Liver (tissue), 9 donors: ENCODE results near the gene RRP12. TPM values are rescaled to one million over a fixed set of nuclear protein-coding genes. Genes with fewer than 3 reads are reported as not detected.
"Not testable (repeated sequence)": the region's sequence is repeated elsewhere in the genome, so short reads cannot be mapped to it uniquely, and the experiment has no call there.

ENCODE experiments used
- DNase-seq: peaks from one replicate; pipeline ENCODE4 v3.0.0-alpha.2; 2017; ENCODE audit warnings: low spot score
- H3K27ac ChIP-seq, 2 donors: one replicate each; pipeline ENCODE4 v1.7.0; 2013; ENCODE audit warnings: inconsistent platforms in 2 of 2, low read length in 2 of 2, control low read depth in 1 of 2, low read depth in 1 of 2, mild to moderate bottlenecking in 1 of 2
- H3K27me3 ChIP-seq, 4 donors: one replicate each; pipeline versions ENCODE4 v1.6.1 to v1.7.0; 2013; ENCODE audit warnings: low read length in 3 of 4, inconsistent platforms in 1 of 4, mild to moderate bottlenecking in 1 of 4, moderate library complexity in 1 of 4; ENCODE audit not compliant: control insufficient read depth in 4 of 4, insufficient read depth in 4 of 4
- H3K36me3 ChIP-seq, 4 donors: one replicate each; pipeline versions ENCODE4 v1.6.1 to v1.7.0; 2013; ENCODE audit warnings: low read length in 3 of 4, mild to moderate bottlenecking in 3 of 4, low read depth in 1 of 4, moderate library complexity in 1 of 4; ENCODE audit not compliant: control insufficient read depth in 4 of 4, insufficient read depth in 3 of 4
- H3K4me1 ChIP-seq, 4 donors: one replicate each; pipeline versions ENCODE4 v1.6.1 to v1.7.0; 2013; ENCODE audit warnings: low read length in 3 of 4, mild to moderate bottlenecking in 3 of 4, moderate library complexity in 1 of 4; ENCODE audit not compliant: control insufficient read depth in 4 of 4, insufficient read depth in 4 of 4
- H3K4me3 ChIP-seq, 3 donors: one replicate each; pipeline versions ENCODE4 v1.6.1 to v1.7.0; 2013; ENCODE audit warnings: low read length in 3 of 3, control low read depth in 1 of 3, low read depth in 1 of 3, mild to moderate bottlenecking in 1 of 3
- H3K9ac ChIP-seq, 2 donors: one replicate each; pipeline ENCODE4 v1.7.0; 2013; ENCODE audit warnings: low read length in 2 of 2, mild to moderate bottlenecking in 2 of 2, moderate library complexity in 2 of 2, control low read depth in 1 of 2, low read depth in 1 of 2
- H3K9me3 ChIP-seq, 4 donors: one replicate each; pipeline versions ENCODE4 v1.6.1 to v1.7.0; 2013; ENCODE audit warnings: low read length in 3 of 4; ENCODE audit not compliant: control insufficient read depth in 4 of 4
- EGR1 ChIP-seq, 2 donors: IDR thresholded peaks; 2 replicates each; pipeline ENCODE4 v1.6.1; 2016 to 2018; ENCODE audit warnings: antibody characterized with exemption in 2 of 2, low read depth in 2 of 2
- FOXA1 ChIP-seq: IDR thresholded peaks from 2 replicates; pipeline ENCODE4 v1.6.1; 2016; ENCODE audit warnings: antibody characterized with exemption
- FOXA2 ChIP-seq: IDR thresholded peaks from 2 replicates; pipeline ENCODE4 v1.6.1; 2016; ENCODE audit warnings: antibody characterized with exemption
- GABPA ChIP-seq, 2 donors: IDR thresholded peaks in 1 of 2; conservative IDR thresholded peaks in 1 of 2; 2 replicates each; pipeline ENCODE4 v1.6.1; 2016; ENCODE audit warnings: antibody characterized with exemption in 2 of 2, mild to moderate bottlenecking in 1 of 2, moderate library complexity in 1 of 2
- HNF4A ChIP-seq, 2 donors: conservative IDR thresholded peaks; 2 replicates each; pipeline ENCODE4 v1.6.1; 2016; ENCODE audit warnings: antibody characterized with exemption in 2 of 2, mild to moderate bottlenecking in 2 of 2
- HNF4G ChIP-seq: IDR thresholded peaks from 2 replicates; pipeline ENCODE4 v1.6.1; 2016; ENCODE audit warnings: antibody characterized with exemption
- JUND ChIP-seq, 2 donors: IDR thresholded peaks; 2 replicates each; pipeline ENCODE4 v1.6.1; 2016; ENCODE audit warnings: antibody characterized with exemption in 2 of 2
- NR2F2 ChIP-seq: IDR thresholded peaks from 2 replicates; pipeline ENCODE4 v1.6.1; 2016; ENCODE audit warnings: antibody characterized with exemption
- RAD21 ChIP-seq, 2 donors: IDR thresholded peaks; 2 replicates each; pipeline ENCODE4 v1.6.1; 2016; ENCODE audit warnings: antibody characterized with exemption in 2 of 2, mild to moderate bottlenecking in 2 of 2
- RXRA ChIP-seq, 2 donors: IDR thresholded peaks; 2 replicates each; pipeline ENCODE4 v1.6.1; 2017 to 2018; ENCODE audit warnings: antibody characterized with exemption in 2 of 2, mild to moderate bottlenecking in 1 of 2
- TAF1 ChIP-seq: conservative IDR thresholded peaks from 2 replicates; pipeline ENCODE4 v1.6.1; 2016; ENCODE audit warnings: antibody characterized with exemption, mild to moderate bottlenecking
- WGBS: extraction: QIAGEN DNeasy Blood & Tissue Kit; methylation state at CpG from one replicate; pipeline ENCODE4 v1.1.7; 2013; 5-methylcytosine and 5-hydroxymethylcytosine counted together
- polyA plus RNA-seq, 2 donors: library from polyadenylated mRNA; stranded (reverse) in 1 of 2; unstranded in 1 of 2; fragments of 200-250 nt in 1 of 2; fragments of >200 nt in 1 of 2; fragmentation: Nextera tagmentation in 1 of 2; extraction: Ambion mirVana in 1 of 2; gene quantifications; one replicate each; pipeline versions ENCODE4 v1.2.1 to v1.2.3, GENCODE V29; 2013 to 2015
- total RNA-seq, 2 donors: library from RNA; depleted of rRNA; stranded (reverse); fragments of >200 nt; gene quantifications; one replicate each; pipeline ENCODE4 v1.2.3, GENCODE V29; 2014
- TF ChIP-seq, protein P1 (sequence below): IDR thresholded peaks from 2 replicates; pipeline ENCODE4 v1.6.1; 2016; ENCODE audit warnings: antibody characterized with exemption, mild to moderate bottlenecking
- TF ChIP-seq, protein P2 (sequence below): fragments of 150-350 bp; IDR thresholded peaks from 2 replicates; pipeline ENCODE4 v1.5.1; 2017; ENCODE audit warnings: improper control_type of control experiment, low read depth, low read length; ENCODE audit not compliant: missing input control
- TF ChIP-seq, protein P3 (sequence below): IDR thresholded peaks from 2 replicates; pipeline ENCODE4 v1.6.1; 2016; ENCODE audit warnings: antibody characterized with exemption
- TF ChIP-seq, protein P4 (sequence below): IDR thresholded peaks from 2 replicates; pipeline ENCODE4 v1.6.1; 2016; ENCODE audit warnings: antibody characterized with exemption
- donor health status: healthy.
- donor health status: healthy.
- donor health status: healthy.
- donor health status: healthy.
- donor health status: healthy.

RRP12 gene
- total and polyA plus RNA-seq, 4 donors: 5.7 to 9.6 (median 6.9) TPM

DNA sequence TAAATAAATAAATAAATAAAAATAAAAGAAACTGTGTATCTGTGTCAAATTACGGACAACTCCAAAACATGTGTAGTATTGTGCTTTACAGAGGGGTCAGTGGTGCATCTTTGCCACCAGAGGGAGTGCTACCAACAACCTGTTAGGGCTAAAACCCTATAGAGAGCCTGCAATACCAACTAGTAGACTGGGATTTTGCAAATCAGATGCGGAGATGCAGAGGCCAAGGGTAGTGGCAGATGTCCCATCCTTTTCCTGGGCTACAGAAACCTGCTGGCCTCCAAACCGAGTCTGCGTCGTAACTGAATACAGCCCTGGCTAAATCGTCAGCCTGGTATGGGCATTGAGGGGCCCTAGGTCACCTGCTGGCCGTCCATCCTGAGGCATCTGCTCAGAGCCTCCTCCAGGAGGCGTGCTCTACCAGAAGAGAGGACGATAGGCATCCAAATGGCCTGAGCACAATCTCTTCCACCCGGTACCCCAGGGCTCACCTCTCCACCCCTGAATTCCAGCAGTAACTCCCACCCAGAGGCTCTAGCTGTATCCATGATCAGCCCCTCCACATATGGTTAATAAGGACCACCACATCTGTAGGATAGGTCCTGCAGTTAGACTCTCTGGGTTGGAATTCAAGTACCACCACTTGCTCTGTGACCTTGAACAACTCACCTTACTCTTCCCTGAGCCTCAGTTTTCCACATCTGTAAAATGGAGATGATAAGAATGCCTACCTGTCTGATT, 6.2 kb upstream of the RRP12 start:
- Histone ChIP-seq H3K9me3 (no peaks in the 10 kb centered on the region), H3K27me3 (no peaks in the 10 kb centered on the region), H3K9ac (no peak overlapping the region), H3K27ac (peak overlapping the region in 1 of 2 donors; percentile 21), H3K4me1 (peaks cover 0 to 7% (median 3%) of the 10 kb centered on the region in 4 donors), H3K36me3 (no peaks in the 10 kb centered on the region), H3K4me3 (no peak overlapping the region)
- WGBS: 3% methylated on average over 10 of the region's 10 CpGs
- TF ChIP-seq JUND (IDR thresholded peaks at IDR 0.05) (no peak), GABPA (IDR thresholded peaks at IDR 0.05 in 1 of 2, conservative IDR thresholded peaks at IDR 0.05 in 1 of 2) (no peak), HNF4G (no peak), HNF4A (conservative IDR thresholded peaks at IDR 0.05) (no peak), FOXA1 (no peak), FOXA2 (no peak), RAD21 (IDR thresholded peaks at IDR 0.05) (peak; percentile 78 to 81), EGR1 (IDR thresholded peaks at IDR 0.05; ENCODE audit: low read depth in 2 of 2) (no peak), RXRA (IDR thresholded peaks at IDR 0.05) (peak in 1 of 2 donors; percentile 10), TAF1 (no peak), NR2F2 (no peak)
- TF ChIP-seq, protein P1, sequence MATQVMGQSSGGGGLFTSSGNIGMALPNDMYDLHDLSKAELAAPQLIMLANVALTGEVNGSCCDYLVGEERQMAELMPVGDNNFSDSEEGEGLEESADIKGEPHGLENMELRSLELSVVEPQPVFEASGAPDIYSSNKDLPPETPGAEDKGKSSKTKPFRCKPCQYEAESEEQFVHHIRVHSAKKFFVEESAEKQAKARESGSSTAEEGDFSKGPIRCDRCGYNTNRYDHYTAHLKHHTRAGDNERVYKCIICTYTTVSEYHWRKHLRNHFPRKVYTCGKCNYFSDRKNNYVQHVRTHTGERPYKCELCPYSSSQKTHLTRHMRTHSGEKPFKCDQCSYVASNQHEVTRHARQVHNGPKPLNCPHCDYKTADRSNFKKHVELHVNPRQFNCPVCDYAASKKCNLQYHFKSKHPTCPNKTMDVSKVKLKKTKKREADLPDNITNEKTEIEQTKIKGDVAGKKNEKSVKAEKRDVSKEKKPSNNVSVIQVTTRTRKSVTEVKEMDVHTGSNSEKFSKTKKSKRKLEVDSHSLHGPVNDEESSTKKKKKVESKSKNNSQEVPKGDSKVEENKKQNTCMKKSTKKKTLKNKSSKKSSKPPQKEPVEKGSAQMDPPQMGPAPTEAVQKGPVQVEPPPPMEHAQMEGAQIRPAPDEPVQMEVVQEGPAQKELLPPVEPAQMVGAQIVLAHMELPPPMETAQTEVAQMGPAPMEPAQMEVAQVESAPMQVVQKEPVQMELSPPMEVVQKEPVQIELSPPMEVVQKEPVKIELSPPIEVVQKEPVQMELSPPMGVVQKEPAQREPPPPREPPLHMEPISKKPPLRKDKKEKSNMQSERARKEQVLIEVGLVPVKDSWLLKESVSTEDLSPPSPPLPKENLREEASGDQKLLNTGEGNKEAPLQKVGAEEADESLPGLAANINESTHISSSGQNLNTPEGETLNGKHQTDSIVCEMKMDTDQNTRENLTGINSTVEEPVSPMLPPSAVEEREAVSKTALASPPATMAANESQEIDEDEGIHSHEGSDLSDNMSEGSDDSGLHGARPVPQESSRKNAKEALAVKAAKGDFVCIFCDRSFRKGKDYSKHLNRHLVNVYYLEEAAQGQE: no peak
- TF ChIP-seq, protein P2, sequence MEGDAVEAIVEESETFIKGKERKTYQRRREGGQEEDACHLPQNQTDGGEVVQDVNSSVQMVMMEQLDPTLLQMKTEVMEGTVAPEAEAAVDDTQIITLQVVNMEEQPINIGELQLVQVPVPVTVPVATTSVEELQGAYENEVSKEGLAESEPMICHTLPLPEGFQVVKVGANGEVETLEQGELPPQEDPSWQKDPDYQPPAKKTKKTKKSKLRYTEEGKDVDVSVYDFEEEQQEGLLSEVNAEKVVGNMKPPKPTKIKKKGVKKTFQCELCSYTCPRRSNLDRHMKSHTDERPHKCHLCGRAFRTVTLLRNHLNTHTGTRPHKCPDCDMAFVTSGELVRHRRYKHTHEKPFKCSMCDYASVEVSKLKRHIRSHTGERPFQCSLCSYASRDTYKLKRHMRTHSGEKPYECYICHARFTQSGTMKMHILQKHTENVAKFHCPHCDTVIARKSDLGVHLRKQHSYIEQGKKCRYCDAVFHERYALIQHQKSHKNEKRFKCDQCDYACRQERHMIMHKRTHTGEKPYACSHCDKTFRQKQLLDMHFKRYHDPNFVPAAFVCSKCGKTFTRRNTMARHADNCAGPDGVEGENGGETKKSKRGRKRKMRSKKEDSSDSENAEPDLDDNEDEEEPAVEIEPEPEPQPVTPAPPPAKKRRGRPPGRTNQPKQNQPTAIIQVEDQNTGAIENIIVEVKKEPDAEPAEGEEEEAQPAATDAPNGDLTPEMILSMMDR: peak; percentile 76
- TF ChIP-seq, protein P3, sequence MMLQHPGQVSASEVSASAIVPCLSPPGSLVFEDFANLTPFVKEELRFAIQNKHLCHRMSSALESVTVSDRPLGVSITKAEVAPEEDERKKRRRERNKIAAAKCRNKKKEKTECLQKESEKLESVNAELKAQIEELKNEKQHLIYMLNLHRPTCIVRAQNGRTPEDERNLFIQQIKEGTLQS: no peak
- TF ChIP-seq, protein P4, sequence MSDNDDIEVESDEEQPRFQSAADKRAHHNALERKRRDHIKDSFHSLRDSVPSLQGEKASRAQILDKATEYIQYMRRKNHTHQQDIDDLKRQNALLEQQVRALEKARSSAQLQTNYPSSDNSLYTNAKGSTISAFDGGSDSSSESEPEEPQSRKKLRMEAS: no peak
- DNase-seq: peak; percentile 54

DNA sequence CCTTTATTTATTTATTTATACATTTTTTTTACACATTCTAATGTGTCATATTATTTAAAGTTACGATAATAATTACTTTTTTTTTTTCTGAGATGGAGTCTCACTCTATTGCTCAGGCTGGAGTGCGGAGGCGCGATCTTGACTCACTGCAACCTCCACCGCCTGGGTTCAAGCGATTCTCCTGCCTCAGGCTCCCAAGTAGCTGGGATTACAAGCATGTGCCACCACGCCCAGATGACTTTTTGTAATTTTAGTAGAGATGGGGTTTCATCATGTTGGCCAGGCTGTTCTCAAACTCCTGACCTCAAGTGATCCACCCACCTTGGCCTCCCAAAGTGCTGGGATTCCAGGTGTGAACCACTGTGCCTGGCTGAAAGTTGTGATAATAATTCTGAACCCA, 5.3 kb upstream of the RRP12 start:
- H3K9me3 ChIP-seq, H3K9ac ChIP-seq, DNase-seq, H3K27ac ChIP-seq, H3K4me1 ChIP-seq, H3K36me3 ChIP-seq, H3K27me3 ChIP-seq, H3K4me3 ChIP-seq: not testable (repeated sequence)
- 90% methylated on average over 7 of the region's 7 CpGs for WGBS
